Cardiac muscle cell (in vitro differentiated cells and primary cell): ENCODE measurements around the gene OR11H6. TPM values are rescaled to one million over a fixed set of nuclear protein-coding genes. Genes with fewer than 3 reads are reported as not detected.
A peak's percentile ranks its signal among the peaks of the same experiment; 100 is the strongest.
"Not testable (repeated sequence)": the region's sequence is repeated elsewhere in the genome, so short reads cannot be mapped to it uniquely, and the experiment has no call there.

Source experiments
- DNase-seq, 2 donors: peaks; one replicate each; pipeline versions ENCODE4 v3.0.0 to v3.0.0-alpha.2; 2010 to 2017; ENCODE audit warnings: low read depth in 1 of 2, low spot score in 1 of 2
- H3K27ac ChIP-seq: fragments of 200-600 bp; sonication (generic); 2 replicates; pipeline ENCODE4 v1.5.1; 2016
- H3K27me3 ChIP-seq: fragments of 200-600 bp; sonication (generic); 2 replicates; pipeline ENCODE4 v1.6.0; 2016; ENCODE audit warnings: control low read depth
- H3K36me3 ChIP-seq: fragments of 200-600 bp; sonication (generic); 2 replicates; pipeline ENCODE4 v1.5.1; 2016; ENCODE audit warnings: control low read depth
- H3K4me1 ChIP-seq: fragments of 200-600 bp; sonication (generic); 2 replicates; pipeline ENCODE4 v1.8.1; 2017; ENCODE audit warnings: low read depth, mild to moderate bottlenecking, mixed run types
- H3K4me3 ChIP-seq: fragments of 200-600 bp; sonication (generic); 2 replicates; pipeline ENCODE4 v1.5.1; 2016; ENCODE audit warnings: mild to moderate bottlenecking
- H3K9me3 ChIP-seq: fragments of 200-600 bp; sonication (generic); 2 replicates; pipeline ENCODE4 v1.5.1; 2017; ENCODE audit warnings: low read depth, mild to moderate bottlenecking, control low read depth
- CTCF ChIP-seq: IDR thresholded peaks from 2 replicates; pipeline ENCODE4 v1.5.1; 2012; ENCODE audit warnings: low read depth, mild to moderate bottlenecking, low read length
- polyA plus RNA-seq: library from polyadenylated mRNA; unstranded; fragments of >200 nt; fragmentation: Nextera tagmentation; extraction: Ambion mirVana; gene quantifications from 2 replicates; pipeline ENCODE4 v1.2.1, GENCODE V29; 2016
- total RNA-seq: library from RNA; depleted of rRNA; stranded (reverse); fragments of >200 nt; gene quantifications from 2 replicates; pipeline ENCODE4 v1.2.3, GENCODE V29; 2016

Gene OR11H6
- total and polyA plus RNA-seq, 2 experiments from 2014 or later, result not detected

GRCh38 chr14:20215196-20215595 is 8.3 kb upstream of the OR11H6 start:
- no peak overlapping the region for H3K27ac ChIP-seq
- H3K27me3 ChIP-seq, result no peaks in the 10 kb centered on the region
- H3K36me3 ChIP-seq, result no peaks in the 10 kb centered on the region
- TF ChIP-seq CTCF, result no peak
- no peak overlapping the region for H3K4me3 ChIP-seq
- no peaks in the 10 kb centered on the region for H3K4me1 ChIP-seq
- no peaks in the 10 kb centered on the region for H3K9me3 ChIP-seq
- no peak for DNase-seq

GRCh38 chr14:20219033-20219432 is 4.5 kb upstream of the OR11H6 start:
- DNase-seq, result no peak
- no peaks in the 10 kb centered on the region for H3K27me3 ChIP-seq
- no peak overlapping the region for H3K4me3 ChIP-seq
- no peak overlapping the region for H3K27ac ChIP-seq
- no peaks in the 10 kb centered on the region for H3K9me3 ChIP-seq
- TF ChIP-seq CTCF, result no peak
- no peaks in the 10 kb centered on the region for H3K36me3 ChIP-seq
- no peaks in the 10 kb centered on the region for H3K4me1 ChIP-seq

- TF ChIP-seq CTCF, result no peak
- Histone ChIP-seq H3K36me3 (no peaks in the 10 kb centered on the region), H3K4me3 (no peak within 1 kb of the TSS), H3K27ac (no peak within 1 kb of the TSS), H3K9me3 (no peaks in the 10 kb centered on the region), H3K27me3 (no peaks in the 10 kb centered on the region), H3K4me1 (no peaks in the 10 kb centered on the region)
- no peak for DNase-seq
Measured at GRCh38 chr14:20228681-20229080, 5.2 kb downstream of the OR11H6 start, which contains the start of gene OR11H7. TSS of gene OR11H7 (plus strand) at chr14:20228981.

GRCh38 chr14:20235415-20235814 is 11.9 kb downstream of the OR11H6 start:
- DNase-seq, H3K36me3 ChIP-seq, H3K27me3 ChIP-seq, H3K4me3 ChIP-seq, H3K27ac ChIP-seq, H3K4me1 ChIP-seq, H3K9me3 ChIP-seq: not testable (repeated sequence)

GRCh38 chr14:20247646-20248246 is 24.2 kb downstream of the OR11H6 start:
- no peaks in the 10 kb centered on the region for H3K4me1 ChIP-seq
- DNase-seq, result no peak
- no peak for TF ChIP-seq CTCF
- H3K27me3 ChIP-seq, result no peaks in the 10 kb centered on the region
- H3K27ac ChIP-seq, result no peak overlapping the region
- H3K4me3 ChIP-seq, result no peak overlapping the region
- peaks cover 3% of the 10 kb centered on the region for H3K9me3 ChIP-seq
- no peaks in the 10 kb centered on the region for H3K36me3 ChIP-seq

- Histone ChIP-seq H3K36me3 (no peaks in the 10 kb centered on the region), H3K9me3 (no peaks in the 10 kb centered on the region), H3K27ac (no peak overlapping the region), H3K4me3 (no peak overlapping the region), H3K27me3 (no peaks in the 10 kb centered on the region), H3K4me1 (no peaks in the 10 kb centered on the region)
- no peak for TF ChIP-seq CTCF
- peak in 1 of 2 donors; percentile 57 for DNase-seq
Measured at GRCh38 chr14:20262642-20263128, 39.2 kb downstream of the OR11H6 start.

- H3K4me1 ChIP-seq, DNase-seq, H3K9me3 ChIP-seq, H3K27ac ChIP-seq, H3K27me3 ChIP-seq, H3K36me3 ChIP-seq, H3K4me3 ChIP-seq: not testable (repeated sequence)
Measured at GRCh38 chr14:20264361-20264760, 40.9 kb downstream of the OR11H6 start.
